Measurements from ENCODE around the gene ARID1B. TPM values are rescaled to one million over a fixed set of nuclear protein-coding genes. Genes with fewer than 3 reads are reported as not detected.

The ARID1B gene
- total RNA-seq, 1 experiment from 2014 or later: 58.8 TPM

DNA sequence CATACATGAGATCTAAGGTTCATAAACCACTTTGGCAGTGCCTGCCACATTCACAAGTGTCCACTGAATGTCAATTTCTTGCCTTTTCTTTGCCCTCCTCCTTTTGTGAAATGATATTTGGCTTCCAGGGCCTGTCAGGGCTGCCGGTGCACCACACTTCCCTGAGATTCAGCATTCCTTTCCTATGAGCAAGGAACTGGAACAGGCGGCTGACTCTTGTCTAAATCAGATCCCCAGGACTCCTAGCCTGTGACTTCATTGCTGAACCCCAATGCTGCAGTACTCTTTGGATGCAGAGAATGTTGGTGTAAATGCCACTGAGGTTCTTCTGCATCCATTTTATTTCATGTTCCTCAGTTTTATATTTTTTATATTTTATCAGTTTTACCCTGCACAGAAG, 172.2 kb downstream of the ARID1B start:
- CTCF ChIA-PET: no interaction called here
- Mint-ChIP-seq H3K27ac (ENCODE audit: unreplicated experiment) (peak overlapping the region; percentile 72), H3K9me3 (ENCODE audit: unreplicated experiment) (no peaks in the 10 kb centered on the region), H3K27me3 (ENCODE audit: insufficient read depth, unreplicated experiment) (no peaks in the 10 kb centered on the region), H3K4me1 (ENCODE audit: low read depth, unreplicated experiment) (peaks cover 16% of the 10 kb centered on the region), H3K36me3 (ENCODE audit: insufficient read depth, unreplicated experiment) (no peaks in the 10 kb centered on the region), H3K4me3 (ENCODE audit: unreplicated experiment) (no peak overlapping the region)
- H3K4me1 ChIP-seq: peaks cover 25% of the 10 kb centered on the region
- intact Hi-C loops (cut with micrococcal nuclease; ENCODE audit: unreplicated experiment): no loop called here
- POLR2A ChIA-PET: no interaction called here
- no peaks in the 10 kb centered on the region for H3K36me3 ChIP-seq (ENCODE audit: control insufficient read depth, insufficient read depth, low read length)
- DNase-seq: peak in 1 of 2 experiments; percentile 20
- H3K27me3 ChIP-seq (replicated peaks; ENCODE audit: control insufficient read depth, insufficient read depth, low read length): no peaks in the 10 kb centered on the region
- BruUV-seq (replicated peaks): no TSS peak
- no peak overlapping the region for H3K4me3 ChIP-seq (ENCODE audit: low read depth, low read length)
- H3K9me3 ChIP-seq: no peaks in the 10 kb centered on the region
- TF ChIP-seq, protein P1, sequence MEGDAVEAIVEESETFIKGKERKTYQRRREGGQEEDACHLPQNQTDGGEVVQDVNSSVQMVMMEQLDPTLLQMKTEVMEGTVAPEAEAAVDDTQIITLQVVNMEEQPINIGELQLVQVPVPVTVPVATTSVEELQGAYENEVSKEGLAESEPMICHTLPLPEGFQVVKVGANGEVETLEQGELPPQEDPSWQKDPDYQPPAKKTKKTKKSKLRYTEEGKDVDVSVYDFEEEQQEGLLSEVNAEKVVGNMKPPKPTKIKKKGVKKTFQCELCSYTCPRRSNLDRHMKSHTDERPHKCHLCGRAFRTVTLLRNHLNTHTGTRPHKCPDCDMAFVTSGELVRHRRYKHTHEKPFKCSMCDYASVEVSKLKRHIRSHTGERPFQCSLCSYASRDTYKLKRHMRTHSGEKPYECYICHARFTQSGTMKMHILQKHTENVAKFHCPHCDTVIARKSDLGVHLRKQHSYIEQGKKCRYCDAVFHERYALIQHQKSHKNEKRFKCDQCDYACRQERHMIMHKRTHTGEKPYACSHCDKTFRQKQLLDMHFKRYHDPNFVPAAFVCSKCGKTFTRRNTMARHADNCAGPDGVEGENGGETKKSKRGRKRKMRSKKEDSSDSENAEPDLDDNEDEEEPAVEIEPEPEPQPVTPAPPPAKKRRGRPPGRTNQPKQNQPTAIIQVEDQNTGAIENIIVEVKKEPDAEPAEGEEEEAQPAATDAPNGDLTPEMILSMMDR (IDR thresholded peaks at IDR 0.05; ENCODE audit: insufficient read depth in 1 of 2, low read depth in 1 of 2, low read length in 1 of 2, severe bottlenecking in 1 of 2, unreplicated experiment in 1 of 2): no peak

DNA sequence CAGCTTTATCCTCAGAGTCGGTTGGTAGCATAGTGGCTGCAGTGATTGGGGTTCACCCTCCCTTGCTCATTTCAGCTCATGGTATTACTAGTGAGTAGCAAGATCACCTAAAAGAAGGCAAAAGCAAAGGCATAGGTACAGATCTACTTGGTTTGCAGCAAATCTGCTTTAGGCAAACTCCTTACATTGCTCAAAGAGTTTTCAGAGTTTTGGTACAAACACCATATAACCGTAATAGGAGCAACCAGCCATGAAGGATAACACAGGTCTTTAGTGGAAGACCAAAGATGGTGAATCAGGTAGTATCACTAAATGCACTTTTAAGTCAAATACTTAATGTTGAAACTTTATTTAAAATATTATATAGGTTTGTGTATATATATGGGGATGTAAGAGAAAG, 172.9 kb downstream of the ARID1B start:
- Histone ChIP-seq H3K9me3 (no peaks in the 10 kb centered on the region), H3K4me1 (peaks cover 25% of the 10 kb centered on the region), H3K4me3 (ENCODE audit: low read depth, low read length) (no peak overlapping the region), H3K27me3 (replicated peaks; ENCODE audit: control insufficient read depth, insufficient read depth, low read length) (no peaks in the 10 kb centered on the region), H3K36me3 (ENCODE audit: control insufficient read depth, insufficient read depth, low read length) (no peaks in the 10 kb centered on the region)
- no TSS peak for BruUV-seq (replicated peaks)
- TF ChIP-seq, protein P1 (IDR thresholded peaks at IDR 0.05; ENCODE audit: insufficient read depth in 1 of 2, low read depth in 1 of 2, low read length in 1 of 2, severe bottlenecking in 1 of 2, unreplicated experiment in 1 of 2): no peak
- Mint-ChIP-seq H3K4me3 (ENCODE audit: unreplicated experiment) (no peak overlapping the region), H3K27ac (ENCODE audit: unreplicated experiment) (peak overlapping the region; percentile 72), H3K27me3 (ENCODE audit: insufficient read depth, unreplicated experiment) (no peaks in the 10 kb centered on the region), H3K9me3 (ENCODE audit: unreplicated experiment) (no peaks in the 10 kb centered on the region), H3K4me1 (ENCODE audit: low read depth, unreplicated experiment) (peaks cover 16% of the 10 kb centered on the region), H3K36me3 (ENCODE audit: insufficient read depth, unreplicated experiment) (no peaks in the 10 kb centered on the region)
- intact Hi-C loops (cut with micrococcal nuclease; ENCODE audit: unreplicated experiment): loop anchor here (5.0 kb wide), 1 partner anchor 72 kb away; no protein-coding TSS in a partner anchor
- CTCF ChIA-PET: no interaction called here
- no peak for DNase-seq
- POLR2A ChIA-PET: no interaction called here

DNA sequence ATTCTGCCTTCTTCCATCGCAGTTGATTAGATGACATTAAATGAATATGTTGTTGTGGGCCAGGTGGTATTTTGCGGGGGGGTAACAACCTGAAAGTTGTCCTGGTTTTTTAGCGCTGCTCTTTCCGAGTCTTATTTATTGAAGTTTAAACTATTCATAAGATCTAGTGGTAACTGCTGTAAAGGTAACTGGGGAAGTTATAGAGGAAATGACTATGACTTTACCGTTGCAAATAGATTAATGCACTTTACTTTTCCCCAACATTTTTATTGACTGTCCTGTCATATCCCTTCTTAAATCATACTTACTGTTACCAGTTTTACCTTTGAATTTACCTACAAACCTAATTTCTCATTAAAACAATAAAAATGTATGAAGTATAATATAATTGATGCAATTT, 173.4 kb downstream of the ARID1B start:
- H3K36me3 ChIP-seq (ENCODE audit: control insufficient read depth, insufficient read depth, low read length): no peaks in the 10 kb centered on the region
- Mint-ChIP-seq H3K27me3 (ENCODE audit: insufficient read depth, unreplicated experiment) (no peaks in the 10 kb centered on the region), H3K27ac (ENCODE audit: unreplicated experiment) (no peak overlapping the region), H3K36me3 (ENCODE audit: insufficient read depth, unreplicated experiment) (no peaks in the 10 kb centered on the region), H3K4me3 (ENCODE audit: unreplicated experiment) (no peak overlapping the region), H3K4me1 (ENCODE audit: low read depth, unreplicated experiment) (peaks cover 16% of the 10 kb centered on the region), H3K9me3 (ENCODE audit: unreplicated experiment) (no peaks in the 10 kb centered on the region)
- no peak overlapping the region for H3K4me3 ChIP-seq (ENCODE audit: low read depth, low read length)
- CTCF ChIA-PET: no interaction called here
- no peaks in the 10 kb centered on the region for H3K27me3 ChIP-seq (replicated peaks; ENCODE audit: control insufficient read depth, insufficient read depth, low read length)
- TF ChIP-seq, protein P1 (IDR thresholded peaks at IDR 0.05; ENCODE audit: insufficient read depth in 1 of 2, low read depth in 1 of 2, low read length in 1 of 2, severe bottlenecking in 1 of 2, unreplicated experiment in 1 of 2): no peak
- POLR2A ChIA-PET: no interaction called here
- no peak for DNase-seq
- H3K4me1 ChIP-seq: peaks cover 25% of the 10 kb centered on the region
- BruUV-seq (replicated peaks): no TSS peak
- H3K9me3 ChIP-seq: no peaks in the 10 kb centered on the region
- intact Hi-C loops (cut with micrococcal nuclease; ENCODE audit: unreplicated experiment): loop anchor here (5.0 kb wide), 1 partner anchor 72 kb away; no protein-coding TSS in a partner anchor

All from Caco-2 (cell line).